ENCODE results near the gene MYO1C.

Gene MYO1C

DNA sequence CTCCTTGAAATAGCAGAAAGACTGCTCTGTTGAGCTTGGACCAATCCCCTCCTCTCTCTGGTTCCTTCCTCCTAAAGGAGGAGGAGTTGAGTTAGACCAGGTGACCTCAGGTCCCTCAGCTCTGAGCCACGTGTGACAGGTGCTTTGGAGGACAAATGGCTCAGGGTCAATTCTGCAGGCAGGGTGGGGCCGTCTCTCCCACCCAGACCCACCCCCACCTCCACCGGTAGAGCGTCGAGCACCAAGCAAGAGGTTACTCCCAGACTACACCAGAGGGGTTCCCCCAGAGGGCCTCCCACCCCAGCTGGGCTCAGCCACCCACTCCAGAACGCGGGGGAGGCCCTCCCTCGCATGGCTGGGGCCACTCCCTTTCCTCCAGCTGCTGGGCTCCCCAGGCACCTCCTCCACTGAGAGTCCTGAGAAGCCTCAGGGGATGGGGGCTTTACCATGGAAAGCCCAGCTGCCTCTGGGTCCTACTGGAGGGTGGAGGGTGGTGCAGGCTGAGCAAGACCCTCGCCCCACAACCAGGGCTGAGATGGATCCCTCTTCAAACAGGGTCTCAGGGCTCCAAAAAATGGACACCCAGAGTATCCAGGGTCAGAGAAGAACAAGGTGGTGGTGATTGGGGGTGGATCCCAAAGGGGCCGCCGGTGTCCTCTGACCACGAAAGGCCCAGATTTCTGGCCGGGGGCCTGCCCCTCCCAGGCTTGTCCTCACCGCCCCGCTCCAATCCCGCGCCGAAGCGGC lies 7.6 kb downstream of the MYO1C start:
- no peak for DNase-seq (ENCODE audit: low spot score)

DNA sequence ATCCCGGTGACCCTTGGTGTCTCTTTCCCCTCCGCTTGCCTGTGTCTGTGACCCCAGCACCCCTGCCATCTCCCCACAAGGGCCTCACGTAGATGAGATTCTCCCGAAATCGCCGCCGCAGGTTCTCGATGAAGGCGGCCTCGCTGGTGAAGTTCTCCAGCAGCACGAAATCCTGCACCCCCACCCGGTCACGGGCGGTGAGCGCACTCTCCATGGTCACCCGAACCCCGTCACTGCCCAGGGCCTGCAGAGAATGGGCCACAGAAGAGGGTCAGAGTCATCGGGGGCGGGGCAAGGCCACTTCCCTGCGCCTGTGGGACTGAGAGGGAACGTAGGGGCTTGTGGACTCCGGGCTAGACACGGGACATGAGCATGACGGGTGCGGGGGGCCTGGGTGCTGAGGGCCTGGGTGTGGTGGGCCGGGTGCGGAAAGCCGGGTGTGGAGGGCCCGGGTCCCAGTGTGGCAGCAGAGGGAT lies 8.4 kb downstream of the MYO1C start:
- no peak for DNase-seq (ENCODE audit: low spot score)

DNA sequence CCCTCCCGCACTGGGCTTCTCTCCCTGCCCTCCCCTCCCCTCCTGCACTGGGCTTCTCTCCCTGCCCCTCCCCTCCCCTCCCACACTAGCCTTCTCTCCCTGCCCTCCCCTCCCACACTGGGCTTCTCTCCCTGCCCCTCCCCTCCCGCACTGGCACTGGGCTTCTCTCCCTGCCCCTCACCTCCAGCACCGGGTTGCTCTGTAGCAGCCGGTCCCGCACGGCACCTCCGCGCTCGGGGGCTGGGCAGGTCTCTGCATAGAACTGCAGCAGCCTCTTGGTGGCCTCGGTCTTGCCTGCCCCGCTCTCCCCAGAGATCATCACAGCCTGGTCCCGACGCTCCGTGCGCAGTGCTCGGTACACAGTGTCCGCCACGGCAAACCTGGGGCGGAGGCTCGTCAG lies 9.8 kb downstream of the MYO1C start:
- no peak for DNase-seq (ENCODE audit: low spot score)

DNA sequence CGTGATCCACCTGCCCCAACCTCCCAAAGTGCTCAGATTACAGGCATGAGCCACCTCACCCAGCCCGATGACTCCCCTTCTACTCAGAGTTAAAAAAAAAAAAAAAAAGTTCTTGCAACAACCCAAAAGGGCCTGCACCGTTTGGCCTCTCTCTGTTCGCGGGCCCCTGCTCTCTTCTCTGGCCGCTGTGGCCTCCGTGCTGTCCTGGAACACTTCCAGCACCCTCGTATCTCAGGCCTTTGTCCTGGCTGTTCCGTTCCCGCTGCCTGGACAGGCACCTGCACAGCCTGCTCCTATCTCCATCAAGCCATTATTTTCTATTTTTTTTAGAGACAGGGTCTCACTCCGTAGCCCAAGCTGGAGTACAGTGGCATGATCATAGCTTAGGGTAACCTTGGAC lies 10.8 kb downstream of the MYO1C start:
- no peak for DNase-seq (ENCODE audit: low spot score)

DNA sequence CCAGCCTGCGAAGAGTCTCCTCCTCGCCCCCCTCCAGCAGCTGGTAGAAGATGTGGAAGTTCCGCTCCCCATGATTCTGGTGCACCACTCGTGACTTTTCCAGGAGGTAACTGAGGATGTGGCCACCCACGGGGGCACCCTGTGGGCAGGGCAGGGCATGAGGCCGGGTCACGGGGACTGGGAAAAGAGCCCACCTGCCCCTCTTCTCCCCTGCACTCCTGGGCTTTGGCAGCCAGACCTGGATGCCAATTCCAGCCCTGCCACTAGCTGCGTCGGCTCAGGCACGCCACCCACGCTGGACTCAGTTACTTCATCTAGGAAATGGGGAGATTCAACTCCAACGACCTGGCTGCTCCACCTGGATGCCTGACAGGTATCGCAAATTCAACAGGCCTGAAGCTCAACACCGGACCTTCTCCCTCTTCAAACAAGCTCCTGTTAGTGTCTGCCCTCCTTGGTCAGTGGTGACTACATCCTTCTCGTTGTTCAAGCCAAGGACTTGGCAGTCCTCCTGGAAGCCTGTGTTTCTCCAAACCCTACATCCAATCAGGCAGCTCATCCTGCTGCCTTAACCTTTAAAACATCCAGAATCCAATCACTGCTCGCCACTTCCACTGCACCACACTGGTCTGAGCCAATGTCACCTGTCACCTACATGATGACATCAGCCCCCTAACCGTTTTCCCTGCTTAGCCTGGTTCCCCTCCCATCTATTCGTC lies 11.6 kb downstream of the MYO1C start:
- DNase-seq (ENCODE audit: low spot score), result no peak

DNA sequence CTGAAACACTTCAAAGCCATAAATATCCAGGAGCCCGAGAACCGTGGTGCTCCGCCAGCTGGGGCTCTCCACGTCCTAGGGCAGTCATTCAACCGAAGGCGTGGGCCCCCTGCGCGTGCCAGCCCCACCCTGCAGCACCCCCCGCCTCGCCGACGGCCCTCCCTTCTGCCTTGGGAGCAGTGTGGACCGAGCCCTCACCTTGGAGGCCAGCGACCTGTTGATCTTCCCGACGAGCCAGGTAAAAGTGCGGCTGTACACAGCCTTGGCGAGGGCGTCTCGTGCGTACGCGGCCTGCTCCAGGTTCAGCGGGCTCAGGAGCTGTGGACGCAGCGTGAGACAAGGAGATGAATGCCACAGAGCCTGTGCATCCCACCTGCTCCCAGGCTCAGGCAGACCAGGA lies 14.1 kb downstream of the MYO1C start:
- DNase-seq (ENCODE audit: low spot score), result no peak

DNA sequence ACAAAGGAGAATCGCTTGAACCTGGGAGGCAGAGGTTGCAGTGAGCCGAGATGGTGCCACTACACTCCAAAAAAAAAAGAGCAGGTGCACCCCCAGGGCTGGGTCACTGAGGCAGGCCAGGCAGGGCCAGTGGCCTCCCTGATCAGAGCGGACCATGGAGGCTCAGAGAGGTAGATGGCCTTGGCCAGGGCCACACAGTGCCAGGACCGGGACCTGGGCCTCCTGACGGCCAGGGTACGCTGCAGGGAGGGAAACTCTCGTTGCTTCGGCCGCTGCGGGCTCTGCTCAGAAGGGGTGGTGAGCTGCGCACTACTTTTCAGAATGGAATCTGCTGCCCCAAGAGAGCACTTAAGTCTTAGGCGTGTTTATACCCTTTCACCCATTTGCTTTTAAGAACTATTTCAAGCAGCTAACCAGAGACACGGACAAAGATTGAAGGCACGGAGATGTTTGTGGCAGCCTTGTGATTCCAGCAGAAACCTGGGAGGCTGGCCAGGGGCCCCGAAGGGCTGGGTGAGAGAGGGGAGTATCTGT lies 17.1 kb downstream of the MYO1C start:
- DNase-seq (ENCODE audit: low spot score), result no peak

DNA sequence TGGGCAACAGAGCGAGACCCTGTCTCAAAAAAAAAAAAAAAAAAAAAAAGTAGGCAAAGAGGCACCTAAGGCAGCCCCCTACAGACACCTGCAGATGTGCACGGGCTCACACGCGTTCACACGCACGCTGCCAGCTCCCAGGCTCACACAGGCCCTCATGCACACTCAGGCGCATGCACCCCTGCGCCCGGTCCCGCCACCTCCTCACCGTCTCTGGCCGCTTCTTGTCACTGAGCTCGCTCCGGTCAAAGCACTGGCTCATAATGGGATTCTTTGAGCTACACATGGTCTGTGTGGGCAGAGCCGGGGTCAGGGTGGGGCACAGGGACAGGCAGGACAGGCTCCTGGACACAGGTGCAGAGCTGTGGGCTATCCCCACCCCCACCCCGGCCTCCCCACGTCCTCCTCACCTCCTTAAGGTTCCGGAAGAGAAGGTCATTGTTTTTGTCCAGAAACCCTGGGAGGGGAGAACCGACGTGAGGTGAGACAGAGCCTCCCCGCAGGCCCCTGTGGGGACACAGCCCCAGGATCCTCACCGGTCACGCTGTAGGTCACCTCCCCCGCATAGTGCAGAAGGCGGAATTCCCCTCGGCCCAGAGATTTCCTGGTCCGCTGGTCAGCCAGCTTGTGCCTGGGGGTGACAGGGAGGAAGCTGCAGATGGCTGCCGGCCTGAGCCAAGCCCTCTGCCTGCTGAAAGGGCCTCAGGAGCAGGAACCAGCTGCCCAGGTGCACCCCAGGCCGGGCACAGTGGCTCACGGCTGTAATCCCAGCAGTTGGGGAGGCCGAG lies 17.9 kb downstream of the MYO1C start:
- no peak for DNase-seq (ENCODE audit: low spot score)

DNA sequence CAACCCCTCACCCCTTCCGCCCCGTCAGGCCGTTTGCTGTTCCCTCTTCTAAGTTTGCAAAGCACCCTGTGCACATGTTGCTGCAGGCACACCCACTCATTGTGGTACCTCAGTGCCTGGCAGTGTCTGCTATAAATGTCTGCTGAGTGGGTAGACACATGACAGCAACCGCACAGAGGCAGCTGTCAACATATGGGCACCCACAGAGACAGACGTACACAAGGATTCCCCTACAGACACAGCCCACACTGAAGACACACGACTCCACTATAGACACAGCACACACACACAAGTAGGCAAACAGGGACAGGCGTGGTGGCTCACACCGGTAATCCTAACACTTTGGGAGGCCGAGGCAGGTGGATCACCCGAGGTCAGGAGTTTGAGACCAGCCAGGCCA lies 18.6 kb downstream of the MYO1C start:
- DNase-seq (ENCODE audit: low spot score), result no peak

DNA sequence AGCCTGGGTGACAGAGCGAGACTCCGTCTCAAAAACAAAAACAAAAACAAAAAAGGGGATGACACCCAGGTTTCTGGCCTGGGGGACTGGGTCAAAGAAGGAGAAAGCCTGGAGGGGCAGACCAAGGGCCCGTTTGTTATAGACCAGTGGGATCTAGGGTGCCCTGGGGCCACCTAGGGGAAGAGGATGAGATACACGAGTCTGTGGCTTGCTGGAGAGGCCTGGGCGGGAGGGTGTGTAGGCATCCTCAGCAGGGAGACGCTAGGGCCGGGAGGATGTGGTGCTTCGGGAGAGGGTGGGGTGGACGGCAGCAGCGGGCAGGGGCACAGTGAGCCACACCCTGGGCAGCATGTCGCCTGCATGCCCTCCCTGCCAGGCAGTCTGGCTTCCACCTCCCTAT lies 19.3 kb downstream of the MYO1C start:
- DNase-seq (ENCODE audit: low spot score), result no peak

DNA sequence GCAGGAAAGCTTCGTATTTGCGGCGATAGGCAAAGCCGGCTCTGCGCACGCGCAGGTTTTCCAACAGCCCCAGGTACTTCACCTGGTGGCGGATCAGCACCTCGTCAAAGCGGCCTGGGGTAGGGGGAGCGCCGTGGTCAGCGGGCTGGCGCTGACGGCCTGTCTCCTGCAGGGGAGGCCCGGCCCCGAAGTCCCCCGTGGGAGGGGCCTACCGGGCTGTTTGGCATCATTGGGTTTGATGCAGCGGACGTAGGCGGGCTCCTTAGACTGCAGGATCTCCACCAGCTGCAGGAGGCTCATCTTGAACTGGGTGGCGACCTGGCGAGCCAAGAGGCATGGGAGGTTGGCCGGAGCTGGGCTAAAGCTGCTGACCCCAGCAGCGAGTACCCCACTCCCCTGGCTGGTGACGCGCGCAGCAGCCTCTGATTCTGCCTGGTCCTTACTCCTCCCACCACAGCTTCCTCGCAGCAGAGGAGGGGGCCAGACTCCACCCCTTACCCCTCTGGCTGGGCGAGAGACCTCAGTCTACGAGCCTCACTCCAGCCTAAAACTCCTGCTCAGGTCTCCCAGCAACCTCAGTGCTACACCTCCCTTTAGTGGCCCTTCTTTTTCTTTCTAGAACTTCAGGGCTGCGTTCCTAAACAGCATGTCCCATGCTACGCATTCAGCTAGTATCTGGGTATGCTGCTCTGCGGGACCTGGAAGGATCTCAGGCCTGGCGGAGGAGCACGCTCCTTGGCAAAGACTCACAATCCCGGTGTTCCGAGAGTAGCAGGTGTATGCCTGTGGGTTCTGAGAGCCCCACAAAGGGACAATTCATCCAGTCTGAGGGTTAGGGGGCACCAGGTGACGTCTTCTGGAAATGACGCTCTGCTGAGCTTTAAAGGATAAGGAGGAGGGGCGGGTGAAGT lies 20.3 kb downstream of the MYO1C start:
- no peak for DNase-seq (ENCODE audit: low spot score)

DNA sequence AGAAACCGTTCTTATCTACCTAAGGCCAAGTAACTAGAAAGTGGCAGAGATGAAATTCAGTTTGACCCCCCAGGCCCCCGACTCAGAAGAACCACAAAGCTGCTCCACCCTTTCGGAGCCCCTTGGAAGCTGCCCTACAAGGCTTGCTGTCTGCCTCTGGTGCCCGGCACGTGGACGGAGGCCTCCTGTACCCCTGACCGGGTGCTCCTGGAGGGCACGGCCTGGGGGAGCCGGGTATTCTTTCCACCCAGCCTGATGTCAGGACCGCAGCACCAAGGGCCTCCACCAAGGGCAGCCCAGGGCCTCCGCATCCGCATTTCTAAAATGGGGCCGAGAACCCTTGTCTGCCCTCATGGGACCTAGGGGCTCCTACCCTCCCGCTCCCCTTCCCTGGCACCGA lies 21.0 kb downstream of the MYO1C start:
- DNase-seq (ENCODE audit: low spot score), result no peak

DNA sequence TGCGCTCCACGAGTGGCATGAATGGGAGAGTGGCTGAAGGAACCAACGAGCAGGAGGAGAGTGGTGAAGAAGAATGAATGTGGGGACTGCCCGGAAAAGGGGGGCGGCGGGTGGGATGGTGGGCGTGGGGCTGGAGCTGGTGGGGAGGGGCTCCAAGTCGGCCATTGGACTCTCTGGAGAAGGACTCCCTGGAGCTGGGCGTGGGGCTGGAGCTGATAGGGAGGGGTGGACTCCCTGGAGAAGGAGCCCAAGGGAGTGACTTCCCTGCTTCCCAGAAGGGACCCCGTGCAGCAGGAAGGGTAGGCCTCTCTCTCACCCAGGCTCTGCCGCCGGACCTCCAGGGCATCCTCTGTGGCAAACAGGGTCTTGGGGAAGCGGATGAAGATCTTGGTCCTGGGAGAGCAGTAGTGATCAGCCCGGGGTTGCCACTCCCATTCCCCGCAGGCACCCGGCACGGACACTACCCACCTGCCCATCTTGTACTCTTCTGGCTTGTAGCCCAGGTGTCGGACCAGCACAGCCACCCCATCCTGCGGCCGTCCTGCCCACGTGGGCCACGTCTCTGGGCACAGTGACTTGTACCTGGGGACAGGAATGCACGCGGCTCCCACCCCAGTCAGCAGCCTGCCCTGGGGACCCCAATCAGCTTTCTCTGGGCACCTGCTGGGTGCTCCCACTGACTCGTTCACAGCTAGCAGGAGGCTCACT lies 21.6 kb downstream of the MYO1C start:
- no peak for DNase-seq (ENCODE audit: low spot score)

DNA sequence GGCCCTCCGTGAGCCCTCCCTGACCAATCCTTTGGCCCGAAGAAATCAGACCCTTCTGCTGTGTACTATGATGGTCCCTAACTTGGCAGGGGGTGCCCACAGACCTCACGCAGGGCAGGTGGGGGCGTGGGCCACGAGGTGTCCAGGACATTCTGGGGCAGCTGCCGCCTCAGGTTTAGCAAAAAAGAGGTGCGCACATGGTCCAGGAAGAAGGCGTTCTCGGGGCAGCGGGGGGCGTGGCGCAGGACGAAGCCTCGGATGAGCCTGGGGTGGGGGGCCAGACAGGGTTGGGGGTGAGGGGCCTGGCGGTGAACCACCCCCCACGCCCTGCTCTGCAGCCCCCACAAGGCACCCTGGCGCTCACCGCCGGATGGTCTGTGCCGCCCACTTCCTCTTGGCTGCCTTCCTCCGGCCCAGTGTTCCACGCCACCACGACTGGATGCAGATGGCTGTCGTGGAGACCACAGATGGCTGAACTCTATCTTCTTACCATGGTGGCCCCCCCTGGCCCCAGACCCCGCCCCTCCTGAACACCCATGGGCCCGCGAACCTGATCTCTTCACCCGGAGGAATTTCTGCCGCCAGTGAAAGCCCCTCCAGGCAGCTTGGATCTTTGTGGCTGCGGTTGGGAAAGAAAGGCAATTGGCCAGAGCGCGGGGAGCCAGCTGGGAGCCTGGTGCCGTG lies 22.3 kb downstream of the MYO1C start:
- no peak for DNase-seq (ENCODE audit: low spot score)

DNA sequence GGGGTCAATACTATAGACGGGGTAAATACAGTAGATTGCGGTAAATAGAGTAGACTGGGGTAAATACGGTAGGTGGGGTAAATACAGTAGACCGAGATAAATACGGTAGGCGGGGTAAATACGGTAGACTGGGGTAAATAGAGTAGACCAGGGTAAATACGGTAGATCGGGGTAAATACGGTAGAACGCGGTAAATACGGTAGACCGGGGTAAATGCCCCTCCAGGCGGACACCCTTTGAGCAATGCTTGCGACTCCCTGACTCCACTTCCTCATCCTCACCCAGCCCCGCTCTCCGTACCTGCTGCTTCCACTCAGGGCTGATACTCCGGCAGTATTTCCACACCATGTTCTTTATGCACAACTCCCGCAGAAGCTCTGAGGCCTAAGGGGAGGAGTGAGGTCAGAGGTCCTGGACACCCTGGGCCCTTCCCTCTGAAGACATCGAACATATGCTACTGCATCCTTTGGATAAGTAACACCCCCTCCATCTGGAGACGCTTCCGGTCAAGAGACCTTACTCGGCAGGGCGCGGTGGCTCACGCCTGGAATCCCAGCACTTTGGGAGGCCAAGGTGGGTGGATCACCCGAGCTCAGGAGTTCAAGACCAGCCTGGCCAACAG lies 23.1 kb downstream of the MYO1C start:
- DNase-seq (ENCODE audit: low spot score), result no peak

DNA sequence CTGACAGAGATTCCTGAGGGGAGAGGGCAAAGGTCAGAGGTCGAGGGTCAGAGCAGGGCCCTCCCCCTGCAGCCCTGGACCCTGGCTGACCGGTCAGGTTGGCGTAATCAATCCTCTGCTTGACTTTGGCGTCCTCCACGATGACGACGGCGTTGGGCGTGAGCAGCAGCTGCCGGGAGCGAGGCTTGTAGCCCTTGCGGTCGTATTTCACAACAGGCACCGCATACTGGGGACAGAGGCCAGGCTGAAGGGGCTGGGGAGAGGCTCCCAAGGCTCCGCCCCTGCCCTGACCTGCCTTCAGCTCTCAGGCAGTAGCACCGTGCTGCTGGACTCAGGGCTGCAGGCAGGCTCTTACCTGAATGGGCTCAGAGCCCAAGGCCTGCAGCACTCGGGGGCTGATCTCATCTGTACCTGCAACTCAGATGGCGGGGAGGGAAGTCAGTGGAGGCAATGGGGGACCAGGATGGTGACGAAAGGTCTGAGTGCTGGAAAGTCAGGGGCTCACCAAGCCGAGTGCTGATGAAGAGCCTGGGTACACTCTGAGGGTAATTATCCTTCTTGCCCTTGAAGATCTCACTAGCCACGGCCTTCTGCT lies 24.5 kb downstream of the MYO1C start:
- no peak for DNase-seq (ENCODE audit: low spot score)

DNA sequence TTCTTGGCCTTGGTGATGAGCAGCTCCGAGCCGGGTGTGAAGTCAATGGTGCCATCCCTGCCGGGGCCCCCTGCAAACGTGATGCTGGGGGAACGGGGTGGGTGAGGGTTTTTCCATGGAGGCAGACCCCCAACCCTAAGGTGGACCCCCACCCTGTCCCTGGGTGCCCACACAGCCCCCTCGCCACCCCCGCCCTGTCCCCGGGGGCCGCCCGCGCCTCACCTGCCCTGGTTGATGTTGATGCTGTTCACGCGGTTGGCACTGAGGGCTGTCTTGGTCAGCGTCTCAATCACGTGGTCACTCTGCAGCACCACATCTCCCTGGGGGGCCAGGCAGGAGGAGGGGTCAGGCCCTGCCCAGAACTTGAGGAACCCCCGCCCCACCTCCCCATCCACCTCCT lies 25.2 kb downstream of the MYO1C start:
- no peak for DNase-seq (ENCODE audit: low spot score)

DNA sequence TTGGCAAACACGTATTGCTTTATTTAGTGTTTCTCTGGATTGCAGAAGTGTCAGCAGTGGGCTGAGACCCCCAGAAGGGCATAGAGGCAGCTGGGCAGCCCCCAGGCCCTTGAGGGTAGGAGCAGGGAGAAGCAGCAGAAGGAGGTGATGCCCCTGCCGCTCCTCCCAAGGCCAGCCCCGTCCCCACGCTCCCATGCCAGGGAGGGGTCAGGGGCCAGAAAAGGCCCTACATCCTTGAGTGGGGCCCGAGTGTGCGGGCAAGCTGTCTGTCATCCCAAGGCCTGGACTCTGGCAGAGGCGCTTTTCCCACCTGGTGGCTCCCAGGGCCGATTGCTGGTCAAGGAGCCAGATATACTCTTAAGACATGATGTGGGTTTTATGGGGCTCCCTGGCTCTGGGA lies 28.3 kb downstream of the MYO1C start:
- DNase-seq (ENCODE audit: low spot score), result no peak
